ENCODE results near the gene DCLK1. TPM values are rescaled to one million over a fixed set of nuclear protein-coding genes. Genes with fewer than 3 reads are reported as not detected.

Gene DCLK1
- total and polyA plus RNA-seq, 8 donors = 0.67 to 10.1 (median 1.7) TPM

- 9 to 11% methylated on average over 1 of the region's 1 CpG for WGBS, 2 donors
- DNase-seq (peak in 1 of 6 donors; percentile 11), ATAC-seq (peak; percentile 41 to 78 (median 60)), FAIRE-seq (no peak)
- intact Hi-C loops (cut with DNase I) = no loop called here
- no peak for TF ChIP-seq CTCF (IDR thresholded peaks at IDR 0.05)
- Histone ChIP-seq H3K27ac (no peak overlapping the region), H3K4me3 (no peak overlapping the region), H3K9me3 (no peaks in the 10 kb centered on the region), H3K27me3 (no peaks in the 10 kb centered on the region), H3K4me1 (peaks cover 6 to 9% (median 7%) of the 10 kb centered on the region in 3 donors), H3K36me3 (no peaks in the 10 kb centered on the region)
Measured at GRCh38 chr13:36157480-36157879, 26.3 kb upstream of the DCLK1 start.

GRCh38 chr13:36154567-36155291, 23.5 kb upstream of the DCLK1 start:
- H3K4me3 ChIP-seq = no peak overlapping the region
- no peaks in the 10 kb centered on the region for H3K9me3 ChIP-seq
- no peak for ATAC-seq
- peak in 1 of 6 donors; percentile 38 for DNase-seq
- FAIRE-seq = no peak
- no peak overlapping the region for H3K27ac ChIP-seq
- 39 to 43% methylated on average over 35 of the region's 35 CpGs for WGBS, 2 donors
- no peaks in the 10 kb centered on the region for H3K36me3 ChIP-seq
- no peaks in the 10 kb centered on the region for H3K27me3 ChIP-seq
- no peak for TF ChIP-seq CTCF (IDR thresholded peaks at IDR 0.05)
- intact Hi-C loops (cut with DNase I) = no loop called here
- H3K4me1 ChIP-seq = peaks cover 6 to 9% (median 7%) of the 10 kb centered on the region in 3 donors

- Histone ChIP-seq H3K36me3 (no peaks in the 10 kb centered on the region), H3K27me3 (no peaks in the 10 kb centered on the region), H3K4me1 (no peaks in the 10 kb centered on the region), H3K27ac (no peak overlapping the region), H3K9me3 (no peaks in the 10 kb centered on the region), H3K4me3 (no peak overlapping the region)
- no peak for TF ChIP-seq CTCF (IDR thresholded peaks at IDR 0.05)
- WGBS, 2 donors = 86 to 88% methylated on average over 1 of the region's 1 CpG
- DNase-seq (no peak), FAIRE-seq (no peak), ATAC-seq (no peak)
- intact Hi-C loops (cut with DNase I) = no loop called here
Measured at GRCh38 chr13:36151591-36151990, 20.4 kb upstream of the DCLK1 start.

GRCh38 chr13:36148446-36148845, 17.3 kb upstream of the DCLK1 start:
- intact Hi-C loops (cut with DNase I) = no loop called here
- no peaks in the 10 kb centered on the region for H3K27me3 ChIP-seq
- H3K4me1 ChIP-seq = no peaks in the 10 kb centered on the region
- no peak overlapping the region for H3K4me3 ChIP-seq
- 93 to 94% methylated on average over 1 of the region's 1 CpG for WGBS, 2 donors
- no peak overlapping the region for H3K27ac ChIP-seq
- no peaks in the 10 kb centered on the region for H3K36me3 ChIP-seq
- no peaks in the 10 kb centered on the region for H3K9me3 ChIP-seq
- DNase-seq = no peak
- no peak for TF ChIP-seq CTCF (IDR thresholded peaks at IDR 0.05)
- FAIRE-seq = no peak
- ATAC-seq = no peak

- WGBS, 2 donors = 94 to 95% methylated on average over 3 of the region's 3 CpGs
- DNase-seq (no peak), ATAC-seq (no peak), FAIRE-seq (no peak)
- Histone ChIP-seq H3K27me3 (no peaks in the 10 kb centered on the region), H3K4me1 (no peaks in the 10 kb centered on the region), H3K27ac (no peak overlapping the region), H3K4me3 (no peak overlapping the region), H3K9me3 (no peaks in the 10 kb centered on the region), H3K36me3 (no peaks in the 10 kb centered on the region)
- intact Hi-C loops (cut with DNase I) = no loop called here
- no peak for TF ChIP-seq CTCF (IDR thresholded peaks at IDR 0.05)
Measured at GRCh38 chr13:36147330-36147729, 16.1 kb upstream of the DCLK1 start.

Data from pancreas (tissue), 10 donors.